ENCODE results near the gene ZBTB46. TPM values are rescaled to one million over a fixed set of nuclear protein-coding genes. Genes with fewer than 3 reads are reported as not detected.

The ZBTB46 gene
- total RNA-seq, 2 donors from 2014 or later: 9.3 to 9.9 TPM

GRCh38 chr20:63700199-63701050, 130.6 kb downstream of the ZBTB46 start:
- Histone ChIP-seq H3K36me3 (peaks cover 17% of the 10 kb centered on the region), H3K4me3 (no peak overlapping the region), H3K4me1 (ENCODE audit: control insufficient read depth in 1 of 2, low read depth in 2 of 2) (peaks cover 25 to 46% of the 10 kb centered on the region in 2 donors), H3K9me3 (no peaks in the 10 kb centered on the region), H3K27ac (peak overlapping the region in 1 of 2 donors; percentile 78), H3K27me3 (replicated peaks; ENCODE audit: insufficient read depth) (no peaks in the 10 kb centered on the region)
- ATAC-seq (ENCODE audit: insufficient number of reproducible peaks, low FRiP score, low read depth) (no peak), DNase-seq (ENCODE audit: low spot score) (no peak)
- TF ChIP-seq, protein P1, sequence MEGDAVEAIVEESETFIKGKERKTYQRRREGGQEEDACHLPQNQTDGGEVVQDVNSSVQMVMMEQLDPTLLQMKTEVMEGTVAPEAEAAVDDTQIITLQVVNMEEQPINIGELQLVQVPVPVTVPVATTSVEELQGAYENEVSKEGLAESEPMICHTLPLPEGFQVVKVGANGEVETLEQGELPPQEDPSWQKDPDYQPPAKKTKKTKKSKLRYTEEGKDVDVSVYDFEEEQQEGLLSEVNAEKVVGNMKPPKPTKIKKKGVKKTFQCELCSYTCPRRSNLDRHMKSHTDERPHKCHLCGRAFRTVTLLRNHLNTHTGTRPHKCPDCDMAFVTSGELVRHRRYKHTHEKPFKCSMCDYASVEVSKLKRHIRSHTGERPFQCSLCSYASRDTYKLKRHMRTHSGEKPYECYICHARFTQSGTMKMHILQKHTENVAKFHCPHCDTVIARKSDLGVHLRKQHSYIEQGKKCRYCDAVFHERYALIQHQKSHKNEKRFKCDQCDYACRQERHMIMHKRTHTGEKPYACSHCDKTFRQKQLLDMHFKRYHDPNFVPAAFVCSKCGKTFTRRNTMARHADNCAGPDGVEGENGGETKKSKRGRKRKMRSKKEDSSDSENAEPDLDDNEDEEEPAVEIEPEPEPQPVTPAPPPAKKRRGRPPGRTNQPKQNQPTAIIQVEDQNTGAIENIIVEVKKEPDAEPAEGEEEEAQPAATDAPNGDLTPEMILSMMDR (IDR thresholded peaks at IDR 0.05): no peak

- peaks cover 12% of the 10 kb centered on the region for H3K36me3 ChIP-seq
- H3K27me3 ChIP-seq (replicated peaks; ENCODE audit: insufficient read depth): no peaks in the 10 kb centered on the region
- TF ChIP-seq, protein P1 (IDR thresholded peaks at IDR 0.05): no peak
- H3K4me1 ChIP-seq (ENCODE audit: control insufficient read depth in 1 of 2, low read depth in 2 of 2): peaks cover 25 to 46% of the 10 kb centered on the region in 2 donors
- H3K27ac ChIP-seq: peak overlapping the region; percentile 51 to 78
- H3K9me3 ChIP-seq: no peaks in the 10 kb centered on the region
- H3K4me3 ChIP-seq: peak overlapping the region; percentile 40
- DNase-seq (ENCODE audit: low spot score) (no peak), ATAC-seq (ENCODE audit: insufficient number of reproducible peaks, low FRiP score, low read depth) (no peak)
These were observed 131.4 kb downstream of the ZBTB46 start for GRCh38 chr20:63699466-63700198.

DNA sequence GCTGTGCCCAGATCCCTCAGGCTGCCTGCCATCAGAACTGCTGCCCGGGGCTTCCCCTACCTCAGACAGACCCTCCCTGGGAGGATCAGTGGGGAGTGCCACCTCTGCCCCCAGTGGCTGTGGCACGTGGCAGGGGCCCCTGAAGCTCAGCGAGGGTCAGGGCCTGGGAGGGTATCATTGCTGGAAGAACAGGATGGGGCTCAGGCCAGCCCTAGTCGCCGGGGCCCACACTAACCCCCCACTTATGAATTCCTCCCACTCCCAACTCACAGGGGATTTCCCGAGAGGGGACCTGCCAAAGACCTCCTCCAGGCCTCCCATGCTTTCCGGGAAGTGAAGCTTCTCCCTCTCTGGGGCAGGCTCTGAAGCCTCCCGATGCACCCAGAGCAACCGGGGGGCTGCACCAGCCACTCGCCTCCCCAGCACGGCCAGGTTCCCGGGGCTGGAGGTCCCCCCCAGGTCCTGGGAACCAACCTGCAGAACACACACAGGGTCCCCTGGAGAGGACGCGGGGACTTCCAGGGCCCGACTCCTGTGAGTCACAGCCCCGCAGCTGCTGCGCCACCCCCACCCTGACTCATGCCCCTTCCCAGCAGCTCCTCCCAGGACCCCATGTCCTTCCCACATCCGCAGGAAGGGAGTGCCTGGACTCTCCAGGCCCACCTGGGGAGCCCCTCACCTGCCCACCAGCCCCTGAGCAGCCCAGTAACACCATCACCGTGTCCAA, 132.2 kb downstream of the ZBTB46 start:
- peak overlapping the region; percentile 40 for H3K4me3 ChIP-seq
- peaks cover 25 to 46% of the 10 kb centered on the region in 2 donors for H3K4me1 ChIP-seq (ENCODE audit: control insufficient read depth in 1 of 2, low read depth in 2 of 2)
- H3K27ac ChIP-seq: peak overlapping the region; percentile 51 to 78
- H3K27me3 ChIP-seq (replicated peaks; ENCODE audit: insufficient read depth): no peaks in the 10 kb centered on the region
- no peaks in the 10 kb centered on the region for H3K9me3 ChIP-seq
- DNase-seq (ENCODE audit: low spot score): no peak
- peaks cover 7% of the 10 kb centered on the region for H3K36me3 ChIP-seq
- ATAC-seq (ENCODE audit: insufficient number of reproducible peaks, low FRiP score, low read depth): peak; percentile 34
- TF ChIP-seq, protein P1 (IDR thresholded peaks at IDR 0.05): no peak

GRCh38 chr20:63697868-63698545, 133.1 kb downstream of the ZBTB46 start:
- Histone ChIP-seq H3K9me3 (no peaks in the 10 kb centered on the region), H3K27me3 (replicated peaks; ENCODE audit: insufficient read depth) (no peaks in the 10 kb centered on the region), H3K27ac (no peak overlapping the region), H3K36me3 (peaks cover 7% of the 10 kb centered on the region), H3K4me3 (no peak overlapping the region), H3K4me1 (ENCODE audit: control insufficient read depth in 1 of 2, low read depth in 2 of 2) (peaks cover 25 to 46% of the 10 kb centered on the region in 2 donors)
- DNase-seq (ENCODE audit: low spot score) (no peak), ATAC-seq (ENCODE audit: insufficient number of reproducible peaks, low FRiP score, low read depth) (no peak)
- TF ChIP-seq, protein P1 (IDR thresholded peaks at IDR 0.05): no peak
